ENCODE results near the gene LRRTM4.
"Not testable (repeated sequence)": the region's sequence is repeated elsewhere in the genome, so short reads cannot be mapped to it uniquely, and the experiment has no call there.

LRRTM4 gene

GRCh38 chr2:77087987-77088414 lies 434.2 kb downstream of the LRRTM4 start:
- no peak for DNase-seq

DNA sequence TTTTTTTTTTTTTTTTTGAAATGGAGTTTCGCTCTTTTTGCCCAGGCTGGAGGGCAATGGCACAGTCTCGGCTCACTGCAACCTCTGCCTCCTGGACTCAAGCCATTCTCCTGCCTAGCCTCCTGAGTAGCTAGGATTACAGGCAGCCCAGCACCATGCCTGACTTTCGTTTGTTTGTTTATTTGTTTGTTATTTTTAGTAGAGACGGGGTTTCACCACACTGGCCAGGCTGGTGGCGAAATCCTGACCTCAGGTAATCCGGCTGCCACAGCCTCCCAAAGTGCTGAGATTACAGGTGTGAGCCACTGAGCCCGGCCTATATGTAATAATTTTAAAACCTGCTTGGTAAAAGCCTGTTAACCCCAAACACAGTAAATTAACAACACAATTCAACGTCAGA lies 435.7 kb downstream of the LRRTM4 start:
- DNase-seq = no peak

DNA sequence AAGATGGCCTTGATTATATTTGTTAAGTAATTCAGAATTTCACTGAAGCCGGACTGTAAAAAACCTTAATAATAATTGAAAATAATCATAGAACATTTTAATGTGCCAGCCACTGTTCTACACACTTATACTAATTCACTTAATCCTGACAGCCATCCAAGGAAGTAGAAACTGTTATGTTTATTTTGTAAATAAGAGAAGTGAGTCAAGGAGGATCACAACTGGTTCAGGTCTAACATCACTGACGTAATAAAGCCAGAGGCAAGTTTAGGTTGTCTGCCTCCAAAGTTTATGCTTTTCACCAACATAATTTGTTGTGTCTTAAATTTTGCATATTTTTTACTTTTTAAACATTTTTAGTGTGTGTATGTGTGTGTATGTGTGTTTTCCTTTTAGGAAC lies 436.1 kb downstream of the LRRTM4 start:
- DNase-seq = no peak

- DNase-seq = no peak
Observed at GRCh38 chr2:77085561-77085960, 436.6 kb downstream of the LRRTM4 start.

GRCh38 chr2:77081597-77081996 lies 440.6 kb downstream of the LRRTM4 start:
- no peak for DNase-seq

- no peak for DNase-seq
Observed at GRCh38 chr2:77064324-77064723, 457.9 kb downstream of the LRRTM4 start.

DNA sequence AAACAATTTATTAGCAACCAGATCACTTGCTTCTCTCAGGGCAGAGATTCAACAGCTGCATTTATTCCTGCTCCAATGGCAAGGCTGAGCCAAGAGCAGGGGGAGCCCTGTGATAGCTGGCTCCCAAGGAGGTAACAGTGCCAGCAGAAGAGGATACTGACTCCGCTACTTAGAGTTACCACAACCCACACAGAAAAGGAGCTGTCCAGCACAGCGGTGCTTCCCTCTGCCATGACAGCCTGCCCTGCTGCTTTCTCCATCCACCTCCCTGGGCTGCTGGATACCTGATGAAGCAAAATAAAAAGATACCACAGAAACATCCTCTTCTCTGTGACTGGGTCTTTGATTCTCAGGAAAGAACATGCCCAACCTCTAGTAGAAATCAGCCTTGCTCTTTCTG lies 467.2 kb downstream of the LRRTM4 start:
- peak in 6 of 56 donors; percentile 0 to 24 (median 2) for DNase-seq

DNA sequence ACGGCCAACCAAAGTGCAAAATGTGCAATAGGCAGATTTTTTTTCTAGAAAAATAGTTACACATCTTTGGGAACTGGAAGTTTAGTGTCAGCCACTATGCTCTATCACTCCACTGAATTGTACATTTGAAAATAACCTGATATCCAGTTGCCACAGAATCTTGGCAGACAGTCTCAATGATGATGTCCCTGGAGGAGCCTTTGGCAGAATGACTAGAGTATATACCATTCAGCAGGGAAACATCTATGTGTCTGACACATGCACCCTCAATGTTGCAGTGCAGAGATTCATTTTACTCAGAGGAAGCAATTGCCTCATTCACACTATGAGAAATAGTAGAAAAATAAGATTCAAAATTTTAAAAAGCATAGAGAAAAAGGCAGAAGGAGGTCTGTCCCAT lies 475.8 kb downstream of the LRRTM4 start:
- DNase-seq = no peak

DNA sequence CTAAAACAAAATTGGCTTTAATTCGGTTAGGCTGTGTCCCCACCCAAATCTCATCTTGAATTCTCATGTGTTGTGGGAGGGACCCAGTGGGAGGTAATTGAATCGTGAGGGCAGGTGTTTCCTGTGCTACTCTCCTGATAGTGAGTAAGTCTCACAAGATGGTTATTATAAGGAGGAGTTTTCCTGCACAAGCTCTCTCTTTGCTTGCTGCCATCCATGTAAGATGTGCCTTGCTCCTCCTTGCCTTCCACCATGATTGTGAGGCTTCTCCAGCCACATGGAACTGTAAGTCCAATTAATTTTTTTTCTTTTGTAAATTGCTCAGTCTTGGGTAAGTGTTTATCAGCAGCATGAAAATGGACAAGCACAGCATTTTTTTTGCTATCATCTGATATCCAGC lies 476.7 kb downstream of the LRRTM4 start:
- not testable (repeated sequence) for DNase-seq

DNA sequence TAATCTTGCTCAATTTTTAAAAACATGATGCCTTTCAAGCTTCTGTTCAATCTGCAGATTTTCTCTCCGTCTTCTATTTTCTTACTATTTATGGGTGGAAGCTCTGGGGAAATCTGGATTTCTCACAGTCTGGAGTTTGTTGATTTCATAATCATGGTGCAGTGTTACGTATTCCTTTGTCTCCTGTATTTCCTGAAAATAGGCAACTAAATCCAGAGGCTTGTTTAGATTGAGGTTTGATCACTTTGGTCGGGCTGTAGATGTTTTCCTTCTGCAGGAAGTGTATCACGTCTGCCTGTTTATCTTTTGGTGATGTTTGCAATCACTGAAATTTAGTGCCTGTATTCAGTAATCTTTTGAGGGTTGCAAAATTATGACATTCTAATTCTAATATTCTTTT lies 487.7 kb downstream of the LRRTM4 start:
- DNase-seq = no peak

GRCh38 chr2:77029237-77029636 lies 492.9 kb downstream of the LRRTM4 start:
- not testable (repeated sequence) for DNase-seq

DNA sequence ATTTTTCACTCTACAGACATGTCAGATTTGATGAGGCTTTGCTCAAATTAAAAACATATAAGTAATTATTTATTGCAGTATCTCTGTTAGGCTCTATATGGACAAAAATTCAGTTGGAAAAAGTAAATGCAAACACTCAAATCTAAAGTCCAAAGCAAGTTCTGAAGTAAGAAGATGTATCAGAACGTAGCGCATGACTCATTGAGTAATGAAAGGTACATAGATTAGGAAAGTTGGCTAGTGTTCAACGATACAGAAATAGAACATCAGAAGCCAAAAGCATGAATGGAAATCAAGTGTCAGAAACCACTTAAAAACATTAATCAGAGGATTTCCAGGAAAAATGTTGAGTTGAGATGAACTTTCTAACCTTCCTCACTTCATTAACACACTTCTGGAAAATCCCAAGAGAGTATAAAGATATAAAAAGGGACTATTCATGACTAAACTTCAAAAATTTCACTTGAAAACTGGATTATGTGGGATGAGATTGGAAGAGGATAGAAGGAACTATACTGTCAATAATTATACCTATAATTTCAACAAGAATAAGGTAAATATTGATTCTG lies 494.1 kb downstream of the LRRTM4 start:
- DNase-seq = no peak

DNA sequence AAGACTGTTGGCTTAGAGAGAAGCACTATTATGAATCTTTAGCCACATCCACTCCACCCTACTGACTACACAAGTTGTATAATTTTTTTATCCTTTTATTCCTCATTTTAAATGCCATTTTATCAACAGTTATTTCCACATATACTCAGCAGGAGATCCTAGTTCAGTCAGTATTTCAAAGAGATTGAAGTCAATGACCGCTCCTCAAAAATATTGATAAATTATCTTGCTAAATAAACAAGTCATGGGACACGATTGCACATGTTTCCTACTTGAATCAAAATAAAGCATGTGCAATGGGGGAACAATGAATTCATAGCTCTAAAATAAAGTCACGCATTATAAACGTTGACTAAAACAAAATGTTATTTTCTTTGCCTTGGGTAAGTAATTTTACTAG lies 496.5 kb downstream of the LRRTM4 start:
- DNase-seq = no peak

GRCh38 chr2:77021161-77021560 lies 501.0 kb downstream of the LRRTM4 start:
- DNase-seq = no peak

GRCh38 chr2:77018219-77018618 lies 504.0 kb downstream of the LRRTM4 start:
- DNase-seq = no peak

- no peak for DNase-seq
Observed at GRCh38 chr2:77017355-77017745, 504.8 kb downstream of the LRRTM4 start.

DNA sequence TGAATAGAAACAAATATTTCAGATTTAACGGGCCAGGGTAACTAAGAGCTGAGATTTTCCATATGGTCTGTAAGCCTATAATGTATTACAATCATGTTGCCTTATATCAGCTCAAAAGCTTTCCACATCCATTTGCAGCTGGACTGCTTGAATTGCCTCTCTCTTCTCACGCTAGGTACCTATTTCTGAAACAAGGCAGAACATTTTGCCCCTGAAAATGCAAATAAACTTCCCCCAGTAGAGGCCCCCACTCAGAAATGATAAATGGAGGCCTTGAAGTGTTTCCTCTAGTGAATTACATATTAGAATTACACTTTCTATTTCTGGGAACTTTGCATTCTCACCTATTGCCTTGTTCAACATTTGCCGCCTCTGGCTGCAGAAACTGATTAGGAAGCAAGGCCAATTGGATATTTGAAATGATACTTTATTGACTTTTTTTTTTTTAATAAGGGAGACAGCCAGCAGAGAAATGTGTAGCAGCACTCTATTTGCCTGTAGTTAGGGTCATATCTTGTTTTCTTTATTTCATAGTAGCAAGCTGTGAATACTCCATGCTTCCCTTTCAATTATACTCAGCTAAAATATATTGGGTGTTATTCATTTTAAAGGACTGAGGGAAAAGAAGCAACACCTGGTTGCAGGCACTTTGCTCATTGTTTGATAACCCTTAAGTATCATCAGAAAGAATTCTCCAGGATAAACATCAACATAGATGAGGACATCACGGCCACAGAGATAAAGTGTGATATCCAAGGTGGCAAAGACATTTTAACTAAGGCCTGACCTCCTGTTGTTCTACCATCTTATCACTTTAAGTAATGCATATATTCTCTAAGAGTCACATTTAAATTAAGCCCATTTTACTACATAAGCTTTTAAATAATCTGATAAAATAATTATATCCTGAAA lies 505.5 kb downstream of the LRRTM4 start:
- DNase-seq = no peak

GRCh38 chr2:77013953-77014352 lies 508.2 kb downstream of the LRRTM4 start:
- no peak for DNase-seq

- no peak for DNase-seq
Observed at GRCh38 chr2:77013457-77013856, 508.7 kb downstream of the LRRTM4 start.

GRCh38 chr2:77009307-77009706 lies 512.9 kb downstream of the LRRTM4 start:
- DNase-seq = no peak

- DNase-seq = no peak
Observed at GRCh38 chr2:77008853-77009252, 513.3 kb downstream of the LRRTM4 start.

DNA sequence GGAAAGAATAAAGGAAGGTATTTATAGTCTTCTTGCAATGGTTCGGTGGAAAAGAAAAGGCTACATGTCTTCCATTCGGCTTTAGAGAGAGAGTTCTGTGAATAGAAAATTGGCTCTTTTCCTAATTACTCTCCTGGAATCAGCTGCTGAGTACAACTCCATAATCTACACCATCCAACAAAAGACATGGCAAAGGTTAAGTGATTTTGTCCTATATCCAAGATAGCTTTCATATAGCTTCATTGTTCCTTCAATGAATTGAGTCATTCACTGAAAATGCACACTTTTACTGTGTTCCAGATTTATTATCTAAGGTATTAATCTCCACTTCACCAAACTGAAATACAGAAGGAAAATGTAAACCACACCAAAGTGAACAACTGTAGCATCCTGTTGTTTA lies 514.5 kb downstream of the LRRTM4 start:
- DNase-seq = no peak

DNA sequence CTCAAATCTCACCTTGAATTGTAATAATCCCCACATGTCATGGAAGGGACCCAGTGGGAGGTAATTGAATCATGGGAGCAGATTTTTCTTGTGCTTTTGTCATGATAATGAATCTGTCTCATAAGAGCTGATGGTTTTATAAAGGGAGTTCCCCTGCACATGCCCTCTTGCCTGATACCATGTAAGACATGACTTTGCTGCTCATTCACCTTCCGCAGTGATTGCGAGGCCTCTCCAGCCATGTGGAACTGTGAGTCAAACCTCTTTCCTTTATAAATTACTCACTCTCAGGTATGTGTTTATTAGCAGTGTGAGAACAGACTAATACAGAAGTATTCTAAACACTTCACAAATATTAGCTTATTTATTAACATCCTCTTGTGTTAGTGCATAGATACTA lies 516.7 kb downstream of the LRRTM4 start:
- no peak for DNase-seq

Measured in amygdala (tissue), 56 donors.